Measurements from ENCODE around the gene KLK8.

- no peak for TF ChIP-seq CTCF (conservative IDR thresholded peaks at IDR 0.05; ENCODE audit: low read depth, low read length)
- no peak for TF ChIP-seq EZH2 (IDR thresholded peaks at IDR 0.05; ENCODE audit: borderline replicate concordance, low read depth, low read length, poor library complexity, severe bottlenecking)
Observed at GRCh38 chr19:50981587-50982146, 19.7 kb downstream of the KLK8 start.
